DND-41 (cell line): ENCODE data around the gene DCAF10.
"Not testable (repeated sequence)": the region's sequence is repeated elsewhere in the genome, so short reads cannot be mapped to it uniquely, and the experiment has no call there.

Source experiments
- ATAC-seq: fragments of 200-7000 bp; cut with Tn5 transposase; 3 replicates; pipeline ENCODE4 v1.9.1; 2021; ENCODE audit warnings: low read depth; ENCODE audit not compliant: insufficient read depth
- DNase-seq: peaks from one replicate; pipeline ENCODE4 v3.0.0-alpha.2; 2020
- H2AFZ ChIP-seq: 2 replicates; pipeline ENCODE4 v1.6.0; 2012; ENCODE audit warnings: low read depth, low read length
- H3K27ac ChIP-seq: 2 replicates; pipeline ENCODE4 v1.5.1; 2012; ENCODE audit warnings: low read length, inconsistent platforms
- H3K27me3 ChIP-seq: fragments of 200-600 bp; sonication (generic); 2 replicates; pipeline ENCODE4 v1.6.0; 2012; ENCODE audit warnings: low read length, mild to moderate bottlenecking, inconsistent platforms; ENCODE audit not compliant: insufficient read depth, poor library complexity
- H3K36me3 ChIP-seq: 2 replicates; pipeline ENCODE4 v1.5.1; 2012; ENCODE audit warnings: low read length, inconsistent platforms; ENCODE audit not compliant: insufficient read depth
- H3K4me1 ChIP-seq: 2 replicates; pipeline ENCODE4 v1.5.1; 2012; ENCODE audit warnings: mild to moderate bottlenecking, low read length; ENCODE audit not compliant: insufficient read depth
- H3K4me2 ChIP-seq: 2 replicates; pipeline ENCODE4 v1.6.0; 2012; ENCODE audit warnings: mild to moderate bottlenecking, moderate library complexity, low read length, inconsistent platforms; ENCODE audit not compliant: insufficient read depth
- H3K4me3 ChIP-seq, 2 experiments: fragments of 200-600 bp in 1 of 2; shearing (Covaris generic) in 1 of 2; 2 replicates each; pipeline ENCODE4 v1.5.1; 2012 to 2016; ENCODE audit warnings: inconsistent platforms in 2 of 2, low read length in 2 of 2, mild to moderate bottlenecking in 2 of 2, low read depth in 1 of 2, moderate library complexity in 1 of 2
- H3K79me2 ChIP-seq: 2 replicates; pipeline ENCODE4 v1.6.0; 2012; ENCODE audit warnings: low read length, inconsistent platforms; ENCODE audit not compliant: insufficient read depth
- H3K9ac ChIP-seq: 2 replicates; pipeline ENCODE4 v1.6.0; 2012; ENCODE audit warnings: low read depth, mild to moderate bottlenecking, inconsistent platforms, low read length, moderate library complexity
- H3K9me3 ChIP-seq: 2 replicates; pipeline ENCODE4 v1.5.1; 2012; ENCODE audit warnings: low read length, moderate library complexity, mild to moderate bottlenecking, inconsistent platforms; ENCODE audit not compliant: insufficient read depth, severe bottlenecking
- H4K20me1 ChIP-seq: 2 replicates; pipeline ENCODE4 v1.6.0; 2012; ENCODE audit warnings: low read length; ENCODE audit not compliant: insufficient read depth
- CTCF ChIP-seq: IDR thresholded peaks from 2 replicates; pipeline ENCODE4 v1.5.1; 2012; ENCODE audit warnings: borderline replicate concordance, low read length, moderate library complexity, mild to moderate bottlenecking; ENCODE audit not compliant: poor library complexity, severe bottlenecking; ENCODE audit errors: extremely low read depth
- EZH2 ChIP-seq: IDR thresholded peaks from 3 replicates; pipeline ENCODE4 v1.6.1; 2012; ENCODE audit warnings: borderline replicate concordance, low read depth, mild to moderate bottlenecking, moderate library complexity, low read length, inconsistent platforms; ENCODE audit not compliant: severe bottlenecking

The DCAF10 gene

GRCh38 chr9:37812773-37813379, 12.3 kb downstream of the DCAF10 start:
- H3K4me3 ChIP-seq: no peak overlapping the region
- H3K36me3 ChIP-seq: peaks cover 2% of the 10 kb centered on the region; the same call in 1 of the 2 replicates
- no peak for ATAC-seq
- H3K27me3 ChIP-seq: no peaks in the 10 kb centered on the region
- no peaks in the 10 kb centered on the region for H3K4me1 ChIP-seq
- peak overlapping the region; percentile 26; the same call in 1 of the 2 replicates for H3K27ac ChIP-seq
- H3K4me2 ChIP-seq: no peak overlapping the region
- H4K20me1 ChIP-seq: no peaks in the 10 kb centered on the region; the same call in 1 of the 2 replicates
- H2AFZ ChIP-seq: no peak overlapping the region
- H3K9ac ChIP-seq: no peak overlapping the region
- H3K79me2 ChIP-seq: peaks cover 51% of the 10 kb centered on the region
- DNase-seq: no peak
- no peak for TF ChIP-seq EZH2
- TF ChIP-seq CTCF: no peak
- H3K9me3 ChIP-seq: no peaks in the 10 kb centered on the region

DNA sequence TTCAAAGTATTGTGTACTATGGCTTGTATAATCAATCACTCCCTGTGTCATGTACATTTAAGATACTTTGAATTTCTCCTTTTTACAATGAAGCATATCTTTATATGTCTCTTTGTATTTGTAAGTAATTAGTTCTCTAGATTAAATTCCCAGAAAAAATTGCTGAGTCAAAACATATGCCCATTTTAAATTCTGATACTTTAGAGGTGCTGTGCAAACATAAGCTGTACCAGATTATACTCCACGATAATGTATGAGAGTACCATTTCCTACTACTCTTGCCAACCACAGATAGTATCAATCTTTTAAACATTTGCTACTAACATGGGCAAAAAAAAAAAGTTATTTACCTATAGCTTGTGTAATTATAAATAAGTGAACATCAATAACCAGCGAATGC, 18.3 kb downstream of the DCAF10 start:
- DNase-seq (no peak), ATAC-seq (no peak)
- Histone ChIP-seq H3K79me2 (peaks cover 24% of the 10 kb centered on the region), H3K4me2 (no peak overlapping the region), H3K27ac (no peak overlapping the region), H3K9ac (no peak overlapping the region), H4K20me1 (no peaks in the 10 kb centered on the region), H3K36me3 (peaks cover 33% of the 10 kb centered on the region; the same call in 1 of the 2 replicates), H3K27me3 (no peaks in the 10 kb centered on the region), H2AFZ (no peak overlapping the region), H3K4me1 (no peaks in the 10 kb centered on the region), H3K4me3 (no peak overlapping the region), H3K9me3 (no peaks in the 10 kb centered on the region)
- TF ChIP-seq CTCF (no peak), EZH2 (no peak)

DNA sequence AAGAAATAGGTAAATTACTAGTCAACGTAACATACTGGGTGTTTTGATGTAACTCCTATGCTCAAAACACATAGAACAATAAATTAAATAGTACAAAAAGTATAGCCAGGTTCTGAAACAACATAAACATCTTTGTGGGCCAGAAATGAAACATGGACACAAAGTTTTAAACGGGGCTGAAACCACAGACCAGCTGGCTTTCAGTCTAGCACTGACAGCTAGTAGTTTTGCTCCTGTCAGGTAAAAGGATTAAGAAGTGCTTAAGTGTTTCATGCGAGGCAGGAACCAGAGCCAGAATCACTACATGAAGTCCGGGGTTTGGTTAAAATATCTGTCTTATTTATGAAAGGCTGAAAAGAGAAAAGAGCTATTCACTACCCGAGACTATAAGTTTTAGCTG, 19.5 kb downstream of the DCAF10 start:
- H2AFZ ChIP-seq: no peak overlapping the region
- H4K20me1 ChIP-seq: no peaks in the 10 kb centered on the region
- H3K9me3 ChIP-seq: no peaks in the 10 kb centered on the region
- peaks cover 39% of the 10 kb centered on the region for H3K36me3 ChIP-seq
- no peak overlapping the region for H3K9ac ChIP-seq
- TF ChIP-seq CTCF (no peak), EZH2 (no peak)
- no peak overlapping the region for H3K27ac ChIP-seq
- no peak overlapping the region for H3K4me3 ChIP-seq
- no peak for DNase-seq
- ATAC-seq: no peak
- H3K79me2 ChIP-seq: peaks cover 16% of the 10 kb centered on the region
- no peaks in the 10 kb centered on the region for H3K4me1 ChIP-seq
- no peaks in the 10 kb centered on the region for H3K27me3 ChIP-seq
- no peak overlapping the region for H3K4me2 ChIP-seq

DNA sequence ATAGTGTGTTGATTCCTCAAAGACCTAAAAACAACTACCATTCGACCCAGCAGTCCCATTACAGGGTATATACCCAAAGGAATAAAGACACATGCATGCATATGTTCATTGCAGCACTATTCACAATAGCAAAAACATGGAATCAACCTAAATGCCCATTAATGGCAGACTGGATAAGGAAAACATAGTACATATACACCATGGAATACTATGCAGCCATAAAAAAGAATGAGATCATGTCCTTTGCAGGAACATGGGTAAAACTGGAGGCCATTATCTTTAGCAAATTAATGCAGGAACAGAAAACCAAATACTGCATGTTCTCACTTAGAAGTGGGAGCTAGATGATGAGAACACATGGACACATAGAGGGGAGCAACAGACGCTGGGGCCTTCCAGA, 24.6 kb downstream of the DCAF10 start:
- not testable (repeated sequence) for H3K4me2 ChIP-seq, DNase-seq, H3K4me1 ChIP-seq, H3K9me3 ChIP-seq, H3K27ac ChIP-seq, H4K20me1 ChIP-seq, H3K4me3 ChIP-seq, H3K79me2 ChIP-seq, H2AFZ ChIP-seq, ATAC-seq, H3K9ac ChIP-seq, H3K27me3 ChIP-seq
- peaks cover 49% of the 10 kb centered on the region for H3K36me3 ChIP-seq
